Subcutaneous abdominal adipose tissue (tissue), 5 donors: Measurements from ENCODE around the gene IL33.

Experiments used
- H3K27ac ChIP-seq: one replicate; pipeline ENCODE4 v1.7.0; 2013; ENCODE audit warnings: low read depth, mild to moderate bottlenecking, inconsistent platforms, low read length, moderate library complexity
- H3K27me3 ChIP-seq, 5 donors: one replicate each; pipeline ENCODE4 v1.7.0; 2013; ENCODE audit warnings: low read length in 5 of 5, inconsistent platforms in 1 of 5; ENCODE audit not compliant: control insufficient read depth in 5 of 5, insufficient read depth in 4 of 5
- H3K36me3 ChIP-seq, 5 donors: one replicate each; pipeline ENCODE4 v1.7.0; 2013; ENCODE audit warnings: low read length in 5 of 5; ENCODE audit not compliant: control insufficient read depth in 5 of 5, insufficient read depth in 5 of 5
- H3K4me1 ChIP-seq, 5 donors: one replicate each; pipeline ENCODE4 v1.7.0; 2013; ENCODE audit warnings: low read length in 5 of 5, mild to moderate bottlenecking in 3 of 5, moderate library complexity in 1 of 5; ENCODE audit not compliant: control insufficient read depth in 5 of 5, insufficient read depth in 5 of 5
- H3K4me3 ChIP-seq, 5 donors: one replicate each; pipeline ENCODE4 v1.7.0; 2013; ENCODE audit warnings: low read length in 5 of 5, low read depth in 1 of 5
- H3K9ac ChIP-seq, 5 donors: one replicate each; pipeline ENCODE4 v1.7.0; 2013; ENCODE audit warnings: low read length in 5 of 5, mild to moderate bottlenecking in 4 of 5, moderate library complexity in 3 of 5
- H3K9me3 ChIP-seq, 5 donors: one replicate each; pipeline ENCODE4 v1.7.0; 2013; ENCODE audit warnings: low read length in 5 of 5; ENCODE audit not compliant: control insufficient read depth in 5 of 5
- donor health status: healthy.
- donor health status: healthy.
- donor health status: healthy.
- donor health status: healthy.
- donor health status: healthy.

Gene IL33

DNA sequence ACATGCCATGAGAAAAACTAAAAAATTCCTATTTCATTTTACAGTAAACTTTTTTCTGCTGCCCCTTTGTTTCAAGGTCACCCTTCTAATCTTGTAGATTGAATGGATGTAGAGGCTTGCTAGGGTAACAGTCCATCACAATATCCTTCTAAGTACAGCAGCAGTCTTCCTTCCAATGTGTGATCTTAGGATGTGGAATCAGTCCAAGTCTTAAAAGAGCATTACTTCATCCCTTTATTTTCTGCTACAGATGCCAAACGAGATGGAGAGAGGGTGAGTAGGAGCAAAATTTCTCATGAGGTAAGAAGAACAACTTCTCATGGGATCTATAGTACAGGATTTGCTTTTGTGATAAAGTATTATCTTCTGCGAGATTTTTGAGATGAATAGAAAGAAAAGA is 704 bp upstream of the IL33 start:
- no peak overlapping the region for H3K9ac ChIP-seq
- H3K27ac ChIP-seq, result no peak overlapping the region
- no peaks in the 10 kb centered on the region for H3K27me3 ChIP-seq
- H3K36me3 ChIP-seq, result no peaks in the 10 kb centered on the region
- peak overlapping the region in 1 of 5 donors; percentile 62 for H3K4me3 ChIP-seq
- peaks cover 0 to 11% (median 4%) of the 10 kb centered on the region in 5 donors for H3K4me1 ChIP-seq
- peaks cover 10 to 11% (median 11%) of the 10 kb centered on the region in 5 donors for H3K9me3 ChIP-seq

- peak overlapping the region in 4 of 5 donors; percentile 47 to 62 (median 56) for H3K4me3 ChIP-seq
- H3K9ac ChIP-seq, result peak overlapping the region in 1 of 5 donors; percentile 56
- H3K9me3 ChIP-seq, result peaks cover 0 to under 1% (median under 1%) of the 10 kb centered on the region in 5 donors
- peaks cover 0 to 14% (median 4%) of the 10 kb centered on the region in 5 donors for H3K4me1 ChIP-seq
- H3K36me3 ChIP-seq, result no peaks in the 10 kb centered on the region
- peak overlapping the region; percentile 38 for H3K27ac ChIP-seq
- no peaks in the 10 kb centered on the region for H3K27me3 ChIP-seq
These were observed 395 bp downstream of the IL33 start for GRCh38 chr9:6216002-6216401.

GRCh38 chr9:6216951-6217350 is 1.3 kb downstream of the IL33 start:
- no peaks in the 10 kb centered on the region for H3K9me3 ChIP-seq
- H3K36me3 ChIP-seq, result no peaks in the 10 kb centered on the region
- peak overlapping the region in 3 of 5 donors; percentile 47 to 62 (median 57) for H3K4me3 ChIP-seq
- no peaks in the 10 kb centered on the region for H3K27me3 ChIP-seq
- peak overlapping the region; percentile 86 for H3K27ac ChIP-seq
- H3K4me1 ChIP-seq, result peaks cover 0 to 14% (median 4%) of the 10 kb centered on the region in 5 donors
- no peak overlapping the region for H3K9ac ChIP-seq

- no peaks in the 10 kb centered on the region for H3K27me3 ChIP-seq
- H3K4me1 ChIP-seq, result peaks cover 0 to 14% (median 4%) of the 10 kb centered on the region in 5 donors
- peak overlapping the region in 4 of 5 donors; percentile 2 to 62 (median 22) for H3K4me3 ChIP-seq
- no peaks in the 10 kb centered on the region for H3K36me3 ChIP-seq
- H3K9me3 ChIP-seq, result no peaks in the 10 kb centered on the region
- peak overlapping the region; percentile 86 for H3K27ac ChIP-seq
- H3K9ac ChIP-seq, result peak overlapping the region in 2 of 5 donors; percentile 61 to 62
These were observed 2.5 kb downstream of the IL33 start for GRCh38 chr9:6218099-6218502.

- Histone ChIP-seq H3K36me3 (no peaks in the 10 kb centered on the region), H3K9me3 (no peaks in the 10 kb centered on the region), H3K4me1 (peaks cover 0 to 14% (median 4%) of the 10 kb centered on the region in 5 donors), H3K27ac (peak overlapping the region; percentile 47), H3K9ac (no peak overlapping the region), H3K27me3 (no peaks in the 10 kb centered on the region), H3K4me3 (no peak overlapping the region)
These were observed 3.4 kb downstream of the IL33 start for GRCh38 chr9:6219040-6219439.

DNA sequence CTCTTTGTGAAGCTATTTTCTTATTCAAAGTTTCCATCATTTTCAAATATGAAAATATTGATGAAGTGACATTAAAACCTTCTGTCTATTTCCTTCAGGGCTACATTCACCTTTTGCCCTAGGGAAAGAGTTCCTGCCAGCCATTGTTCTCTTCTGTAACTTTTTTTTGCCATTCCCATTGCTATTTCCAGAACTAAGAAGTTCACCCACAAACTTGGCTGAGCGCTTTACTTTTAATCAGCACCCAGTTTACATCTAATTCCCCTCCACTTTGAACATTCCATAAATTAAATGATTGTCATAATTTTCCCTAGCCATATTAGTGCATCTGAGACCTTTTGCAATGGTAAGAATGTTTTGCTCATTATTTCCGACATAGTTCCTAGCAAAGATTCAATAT is 4.4 kb downstream of the IL33 start:
- no peak overlapping the region for H3K9ac ChIP-seq
- peaks cover 0 to 14% (median 7%) of the 10 kb centered on the region in 5 donors for H3K4me1 ChIP-seq
- H3K4me3 ChIP-seq, result no peak overlapping the region
- H3K27me3 ChIP-seq, result no peaks in the 10 kb centered on the region
- H3K27ac ChIP-seq, result peak overlapping the region; percentile 47
- no peaks in the 10 kb centered on the region for H3K36me3 ChIP-seq
- no peaks in the 10 kb centered on the region for H3K9me3 ChIP-seq

DNA sequence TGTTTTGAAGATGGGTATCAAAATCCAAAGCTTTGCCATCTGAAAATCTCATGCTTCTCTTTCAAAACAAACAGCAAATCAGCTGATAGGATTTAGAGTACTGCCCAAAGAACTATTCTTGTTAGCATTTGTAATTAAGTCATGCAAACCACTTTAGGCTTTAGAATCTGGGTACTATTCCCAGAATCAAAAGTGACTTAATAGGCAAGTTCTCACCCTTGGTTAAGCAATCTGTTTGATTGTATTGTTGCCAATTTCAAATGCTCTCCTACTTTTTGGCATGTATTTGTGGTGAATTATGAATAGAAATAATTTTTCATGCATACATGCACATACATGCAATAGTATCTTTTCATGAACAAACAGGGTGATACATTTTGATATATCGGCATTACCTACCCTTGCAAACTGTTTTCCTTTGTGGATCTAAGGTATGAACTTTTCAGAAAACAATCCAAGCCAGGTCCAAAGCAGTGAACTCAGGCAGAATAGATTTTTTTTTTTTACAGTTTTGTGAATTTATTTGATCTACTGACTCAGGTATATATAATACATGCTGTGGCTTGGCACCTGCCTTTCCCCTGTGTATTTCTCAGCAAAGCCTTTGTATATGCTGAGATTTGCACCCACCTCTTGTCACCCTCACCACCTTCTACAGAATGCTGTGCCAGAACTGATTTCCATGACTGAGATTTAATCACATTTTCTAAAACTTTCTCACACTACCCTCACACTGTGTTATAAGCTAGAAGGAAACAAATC is 9.0 kb downstream of the IL33 start:
- no peak overlapping the region for H3K4me3 ChIP-seq
- H3K36me3 ChIP-seq, result no peaks in the 10 kb centered on the region
- no peaks in the 10 kb centered on the region for H3K9me3 ChIP-seq
- no peaks in the 10 kb centered on the region for H3K27me3 ChIP-seq
- H3K4me1 ChIP-seq, result peaks cover 0 to 10% (median 0%) of the 10 kb centered on the region in 5 donors
- H3K27ac ChIP-seq, result no peak overlapping the region
- no peak overlapping the region for H3K9ac ChIP-seq

DNA sequence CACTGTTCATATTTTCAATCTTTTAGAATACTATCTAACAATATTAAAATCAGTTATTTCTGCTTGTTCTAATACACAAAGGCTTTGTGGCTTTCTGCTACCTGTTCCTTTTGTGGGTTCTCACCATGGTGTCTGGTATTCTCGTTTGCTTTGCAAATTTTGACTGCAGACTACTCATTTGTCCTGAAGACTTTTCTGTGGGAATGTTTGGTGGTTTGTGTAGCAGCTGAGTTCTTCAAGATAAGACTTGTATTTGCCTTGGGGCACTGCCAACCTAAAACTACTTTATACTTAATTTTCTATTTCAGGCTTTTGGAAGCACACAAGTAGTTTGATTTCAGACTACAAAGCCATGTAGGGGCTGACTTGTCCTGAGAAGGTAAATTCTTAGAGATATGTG is 11.1 kb downstream of the IL33 start:
- H3K9ac ChIP-seq, result no peak overlapping the region
- peaks cover 0 to 15% (median 3%) of the 10 kb centered on the region in 5 donors for H3K4me1 ChIP-seq
- no peak overlapping the region for H3K27ac ChIP-seq
- H3K36me3 ChIP-seq, result no peaks in the 10 kb centered on the region
- no peaks in the 10 kb centered on the region for H3K9me3 ChIP-seq
- H3K27me3 ChIP-seq, result no peaks in the 10 kb centered on the region
- no peak overlapping the region for H3K4me3 ChIP-seq

DNA sequence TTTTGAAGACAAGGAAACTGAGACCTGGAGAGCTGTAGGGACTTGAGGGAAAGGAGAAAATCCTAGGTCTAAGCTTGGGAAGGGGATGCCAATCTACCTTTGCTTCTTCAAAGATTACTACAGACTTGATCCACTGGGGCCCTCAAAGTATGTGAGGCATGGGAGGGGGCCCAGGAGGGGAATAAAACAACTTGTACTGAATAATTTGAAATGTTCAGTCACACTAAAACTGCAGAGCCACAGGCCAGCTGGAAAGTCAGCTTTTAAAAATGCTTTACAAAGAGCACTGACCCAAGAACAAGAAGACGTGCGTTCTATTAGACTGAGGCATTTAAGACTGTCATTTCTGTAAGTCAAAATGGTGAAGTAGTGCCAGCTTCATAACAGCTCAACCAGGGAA is 13.6 kb downstream of the IL33 start:
- no peaks in the 10 kb centered on the region for H3K9me3 ChIP-seq
- H3K4me1 ChIP-seq, result peaks cover 0 to 18% (median 3%) of the 10 kb centered on the region in 5 donors
- no peaks in the 10 kb centered on the region for H3K36me3 ChIP-seq
- no peak overlapping the region for H3K27ac ChIP-seq
- H3K4me3 ChIP-seq, result no peak overlapping the region
- H3K9ac ChIP-seq, result no peak overlapping the region
- no peaks in the 10 kb centered on the region for H3K27me3 ChIP-seq

- Histone ChIP-seq H3K27ac (no peak overlapping the region), H3K9ac (no peak overlapping the region), H3K9me3 (no peaks in the 10 kb centered on the region), H3K27me3 (no peaks in the 10 kb centered on the region), H3K36me3 (no peaks in the 10 kb centered on the region), H3K4me3 (no peak overlapping the region), H3K4me1 (peaks cover 0 to 18% (median 0%) of the 10 kb centered on the region in 5 donors)
These were observed 14.0 kb downstream of the IL33 start for GRCh38 chr9:6229619-6230018.
